ENCODE results near the gene FGF4. TPM values are rescaled to one million over a fixed set of nuclear protein-coding genes. Genes with fewer than 3 reads are reported as not detected.

Gene FGF4
- total RNA-seq, 1 experiment from 2014 or later: not detected

DNA sequence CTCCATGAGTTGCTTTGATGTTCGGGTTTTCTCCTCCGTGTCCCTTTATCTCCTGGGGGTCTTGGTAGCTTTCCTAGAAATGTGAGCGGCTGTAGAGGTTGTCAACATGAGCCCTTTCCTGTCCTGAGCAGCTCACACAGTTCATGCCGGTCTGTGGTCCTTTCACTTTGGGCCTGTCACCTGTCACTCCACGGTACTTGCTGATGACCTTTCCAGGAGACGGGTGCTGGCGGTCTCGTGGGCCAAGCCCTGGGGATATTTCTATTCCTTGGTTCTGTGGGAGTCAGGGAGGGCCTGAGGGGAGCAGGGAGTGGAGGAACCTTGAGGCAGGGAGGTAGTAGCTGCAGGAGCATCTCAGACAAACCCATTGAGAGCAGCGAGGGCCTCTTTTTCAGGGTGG lies 20.9 kb upstream of the FGF4 start (continued):
- TF ChIP-seq POLR2AphosphoS5 (IDR thresholded peaks at IDR 0.05; ENCODE audit: low read depth, low read length) (no peak), RAD21 (IDR thresholded peaks at IDR 0.05; ENCODE audit: low read depth) (no peak), SP1 (IDR thresholded peaks at IDR 0.05; ENCODE audit: low read depth) (no peak)
- TF ChIP-seq, protein P1, sequence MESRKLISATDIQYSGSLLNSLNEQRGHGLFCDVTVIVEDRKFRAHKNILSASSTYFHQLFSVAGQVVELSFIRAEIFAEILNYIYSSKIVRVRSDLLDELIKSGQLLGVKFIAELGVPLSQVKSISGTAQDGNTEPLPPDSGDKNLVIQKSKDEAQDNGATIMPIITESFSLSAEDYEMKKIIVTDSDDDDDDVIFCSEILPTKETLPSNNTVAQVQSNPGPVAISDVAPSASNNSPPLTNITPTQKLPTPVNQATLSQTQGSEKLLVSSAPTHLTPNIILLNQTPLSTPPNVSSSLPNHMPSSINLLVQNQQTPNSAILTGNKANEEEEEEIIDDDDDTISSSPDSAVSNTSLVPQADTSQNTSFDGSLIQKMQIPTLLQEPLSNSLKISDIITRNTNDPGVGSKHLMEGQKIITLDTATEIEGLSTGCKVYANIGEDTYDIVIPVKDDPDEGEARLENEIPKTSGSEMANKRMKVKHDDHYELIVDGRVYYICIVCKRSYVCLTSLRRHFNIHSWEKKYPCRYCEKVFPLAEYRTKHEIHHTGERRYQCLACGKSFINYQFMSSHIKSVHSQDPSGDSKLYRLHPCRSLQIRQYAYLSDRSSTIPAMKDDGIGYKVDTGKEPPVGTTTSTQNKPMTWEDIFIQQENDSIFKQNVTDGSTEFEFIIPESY (IDR thresholded peaks at IDR 0.05; ENCODE audit: extremely low read depth, insufficient replicate concordance, low read length): no peak

DNA sequence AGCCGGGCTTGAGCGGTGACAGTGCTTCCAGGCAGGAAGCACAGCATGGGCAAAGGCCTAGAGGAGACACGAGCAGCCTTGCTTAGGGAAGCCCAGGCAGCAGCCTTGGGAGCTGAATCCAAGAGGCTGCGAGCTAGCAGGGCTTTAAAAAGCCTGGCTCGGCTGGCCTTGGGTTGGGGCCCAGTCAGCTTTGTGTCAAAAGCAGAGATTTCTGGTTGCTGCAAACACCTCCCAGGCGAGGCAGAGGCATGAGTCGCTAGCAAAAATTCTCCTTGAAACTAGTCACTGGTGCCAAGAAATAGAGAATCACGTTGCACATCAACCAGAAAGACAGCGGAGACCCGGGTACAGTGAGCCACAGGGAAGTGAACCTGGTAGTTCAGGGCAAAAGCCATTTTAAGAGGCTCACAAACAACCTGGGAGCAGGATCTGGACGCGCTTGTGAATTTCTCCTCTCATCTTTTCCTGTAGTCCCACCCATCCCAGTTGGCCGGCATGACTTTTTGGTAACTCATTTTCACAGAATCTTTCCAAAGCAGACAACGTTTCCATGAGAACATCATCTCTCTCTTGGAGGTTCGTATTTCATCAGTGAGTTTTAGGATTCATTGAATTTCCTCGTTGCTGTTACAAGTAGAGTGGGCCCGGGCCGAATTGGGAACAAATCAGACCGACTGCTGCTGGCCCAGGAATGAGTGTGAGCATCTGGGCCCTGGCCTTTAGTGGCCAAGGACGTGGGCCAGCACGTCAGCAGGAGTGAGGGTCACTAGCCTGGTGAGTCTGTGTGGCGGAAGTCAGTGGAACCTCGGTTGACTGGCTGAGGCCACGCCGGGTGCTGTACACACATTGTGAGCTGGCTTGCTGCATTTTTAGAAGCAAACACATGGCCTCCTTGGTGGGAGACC lies 16.4 kb upstream of the FGF4 start:
- intact Hi-C loops (cut with micrococcal nuclease): no loop called here
- ChIA-PET CTCF (no interaction called here), POLR2A (no interaction called here), RAD21 (ENCODE audit: low non-redundant PET in 1 of 2, low total read pairs in 2 of 2, uncharacterized antibody in 2 of 2, unreplicated experiment in 2 of 2) (no interaction called here)
- 0 out of 2 replicates have a peak overlapping the region, but pooled peaks have one; percentile 3 for H3K9ac ChIP-seq (ENCODE audit: low read length)
- no peak overlapping the region for H3K4me3 ChIP-seq (replicated peaks in 1 of 2; ENCODE audit: low read depth in 1 of 2, low read length in 2 of 2)
- no peaks in the 10 kb centered on the region for H3K9me2 ChIP-seq (ENCODE audit: insufficient read depth)
- DNase-seq (ENCODE audit: low read depth, low spot score): no peak
- H3K27me3 ChIP-seq (ENCODE audit: insufficient read depth, low read length): no peaks in the 10 kb centered on the region
- no peaks in the 10 kb centered on the region for H3K36me3 ChIP-seq (ENCODE audit: control insufficient read depth in 1 of 2, insufficient read depth in 2 of 2, low read length in 2 of 2)
- H2AFZ ChIP-seq (ENCODE audit: low read depth, low read length, poor library complexity, severe bottlenecking): no peak overlapping the region
- H3K4me1 ChIP-seq (ENCODE audit: control insufficient read depth in 1 of 2, insufficient read depth in 2 of 2, low read length in 2 of 2): peaks cover 2 to 15% of the 10 kb centered on the region in 2 experiments
- no peaks in the 10 kb centered on the region for H3K9me3 ChIP-seq (ENCODE audit: control insufficient read depth in 1 of 2, insufficient read depth in 1 of 2, low read depth in 1 of 2, low read length in 2 of 2)
- H3K79me2 ChIP-seq (ENCODE audit: insufficient read depth, low read length): no peaks in the 10 kb centered on the region
- H3K27ac ChIP-seq (ENCODE audit: low read depth, low read length): no peak overlapping the region
- no TSS peak for BruUV-seq (replicated peaks)
- peak; percentile 32 for ATAC-seq
- no peaks in the 10 kb centered on the region for H4K20me1 ChIP-seq (ENCODE audit: insufficient read depth)
- peak overlapping the region; percentile 38 for H3K4me2 ChIP-seq (ENCODE audit: low read length)
- TF ChIP-seq EZH2phosphoT487 (IDR thresholded peaks at IDR 0.05; ENCODE audit: borderline replicate concordance) (no peak), CBX3 (IDR thresholded peaks at IDR 0.05; ENCODE audit: low read depth) (no peak), ELF1 (IDR thresholded peaks at IDR 0.05; ENCODE audit: borderline replicate concordance, low read depth) (no peak), POLR2A (IDR thresholded peaks at IDR 0.05; ENCODE audit: borderline replicate concordance, extremely low read depth, insufficient read depth, insufficient read length) (no peak), SIN3A (IDR thresholded peaks at IDR 0.05; ENCODE audit: low read depth) (no peak), CEBPB (IDR thresholded peaks at IDR 0.05; ENCODE audit: low read depth) (no peak), POLR2AphosphoS5 (IDR thresholded peaks at IDR 0.05; ENCODE audit: low read depth, low read length) (no peak), JUND (IDR thresholded peaks at IDR 0.05) (no peak)
- TF ChIP-seq, protein P2, sequence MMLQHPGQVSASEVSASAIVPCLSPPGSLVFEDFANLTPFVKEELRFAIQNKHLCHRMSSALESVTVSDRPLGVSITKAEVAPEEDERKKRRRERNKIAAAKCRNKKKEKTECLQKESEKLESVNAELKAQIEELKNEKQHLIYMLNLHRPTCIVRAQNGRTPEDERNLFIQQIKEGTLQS (IDR thresholded peaks at IDR 0.05): no peak
- TF ChIP-seq, protein P3, sequence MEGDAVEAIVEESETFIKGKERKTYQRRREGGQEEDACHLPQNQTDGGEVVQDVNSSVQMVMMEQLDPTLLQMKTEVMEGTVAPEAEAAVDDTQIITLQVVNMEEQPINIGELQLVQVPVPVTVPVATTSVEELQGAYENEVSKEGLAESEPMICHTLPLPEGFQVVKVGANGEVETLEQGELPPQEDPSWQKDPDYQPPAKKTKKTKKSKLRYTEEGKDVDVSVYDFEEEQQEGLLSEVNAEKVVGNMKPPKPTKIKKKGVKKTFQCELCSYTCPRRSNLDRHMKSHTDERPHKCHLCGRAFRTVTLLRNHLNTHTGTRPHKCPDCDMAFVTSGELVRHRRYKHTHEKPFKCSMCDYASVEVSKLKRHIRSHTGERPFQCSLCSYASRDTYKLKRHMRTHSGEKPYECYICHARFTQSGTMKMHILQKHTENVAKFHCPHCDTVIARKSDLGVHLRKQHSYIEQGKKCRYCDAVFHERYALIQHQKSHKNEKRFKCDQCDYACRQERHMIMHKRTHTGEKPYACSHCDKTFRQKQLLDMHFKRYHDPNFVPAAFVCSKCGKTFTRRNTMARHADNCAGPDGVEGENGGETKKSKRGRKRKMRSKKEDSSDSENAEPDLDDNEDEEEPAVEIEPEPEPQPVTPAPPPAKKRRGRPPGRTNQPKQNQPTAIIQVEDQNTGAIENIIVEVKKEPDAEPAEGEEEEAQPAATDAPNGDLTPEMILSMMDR (IDR thresholded peaks at IDR 0.05 in 2 of 3, conservative IDR thresholded peaks at IDR 0.05 in 1 of 3; ENCODE audit: borderline replicate concordance in 1 of 3, insufficient read depth in 1 of 3, low read depth in 2 of 3, low read length in 2 of 3): no peak
- TF ChIP-seq, protein P4, sequence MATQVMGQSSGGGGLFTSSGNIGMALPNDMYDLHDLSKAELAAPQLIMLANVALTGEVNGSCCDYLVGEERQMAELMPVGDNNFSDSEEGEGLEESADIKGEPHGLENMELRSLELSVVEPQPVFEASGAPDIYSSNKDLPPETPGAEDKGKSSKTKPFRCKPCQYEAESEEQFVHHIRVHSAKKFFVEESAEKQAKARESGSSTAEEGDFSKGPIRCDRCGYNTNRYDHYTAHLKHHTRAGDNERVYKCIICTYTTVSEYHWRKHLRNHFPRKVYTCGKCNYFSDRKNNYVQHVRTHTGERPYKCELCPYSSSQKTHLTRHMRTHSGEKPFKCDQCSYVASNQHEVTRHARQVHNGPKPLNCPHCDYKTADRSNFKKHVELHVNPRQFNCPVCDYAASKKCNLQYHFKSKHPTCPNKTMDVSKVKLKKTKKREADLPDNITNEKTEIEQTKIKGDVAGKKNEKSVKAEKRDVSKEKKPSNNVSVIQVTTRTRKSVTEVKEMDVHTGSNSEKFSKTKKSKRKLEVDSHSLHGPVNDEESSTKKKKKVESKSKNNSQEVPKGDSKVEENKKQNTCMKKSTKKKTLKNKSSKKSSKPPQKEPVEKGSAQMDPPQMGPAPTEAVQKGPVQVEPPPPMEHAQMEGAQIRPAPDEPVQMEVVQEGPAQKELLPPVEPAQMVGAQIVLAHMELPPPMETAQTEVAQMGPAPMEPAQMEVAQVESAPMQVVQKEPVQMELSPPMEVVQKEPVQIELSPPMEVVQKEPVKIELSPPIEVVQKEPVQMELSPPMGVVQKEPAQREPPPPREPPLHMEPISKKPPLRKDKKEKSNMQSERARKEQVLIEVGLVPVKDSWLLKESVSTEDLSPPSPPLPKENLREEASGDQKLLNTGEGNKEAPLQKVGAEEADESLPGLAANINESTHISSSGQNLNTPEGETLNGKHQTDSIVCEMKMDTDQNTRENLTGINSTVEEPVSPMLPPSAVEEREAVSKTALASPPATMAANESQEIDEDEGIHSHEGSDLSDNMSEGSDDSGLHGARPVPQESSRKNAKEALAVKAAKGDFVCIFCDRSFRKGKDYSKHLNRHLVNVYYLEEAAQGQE (IDR thresholded peaks at IDR 0.05; ENCODE audit: low read depth): no peak

Data from HCT116 (cell line).